Right atrium auricular region (tissue), 2 donors: ENCODE measurements around the gene TDP1. TPM values are rescaled to one million over a fixed set of nuclear protein-coding genes. Genes with fewer than 3 reads are reported as not detected.

Source experiments
- DNase-seq: peaks from one replicate; pipeline ENCODE4 v3.0.0-alpha.2; 2019; ENCODE audit warnings: low spot score
- H3K27ac ChIP-seq, 2 donors: fragments of 200-600 bp; sonication (generic); 1 replicate in 1 of 2; 2 replicates in 1 of 2; pipeline ENCODE4 v1.5.1; 2016 to 2019
- H3K27me3 ChIP-seq, 2 donors: fragments of 200-600 bp; sonication (generic); one replicate each; pipeline versions ENCODE4 v1.5.1 to v1.6.0; 2017 to 2019
- H3K36me3 ChIP-seq: fragments of 200-600 bp; sonication (generic); one replicate; pipeline ENCODE4 v1.5.1; 2016
- H3K4me1 ChIP-seq, 2 donors: fragments of 200-600 bp; sonication (generic); one replicate each; pipeline versions ENCODE4 v1.5.1 to v1.6.0; 2017 to 2019
- H3K4me3 ChIP-seq, 2 donors: fragments of 200-600 bp; sonication (generic); 1 replicate in 1 of 2; 2 replicates in 1 of 2; pipeline ENCODE4 v1.5.1; 2017 to 2019; ENCODE audit warnings: mild to moderate bottlenecking in 1 of 2, moderate library complexity in 1 of 2
- H3K9me3 ChIP-seq, 2 donors: fragments of 200-600 bp; sonication (generic); one replicate each; pipeline ENCODE4 v1.5.1; 2019
- CTCF ChIP-seq, 2 donors: fragments of 200-600 bp; sonication (generic); IDR thresholded peaks; one replicate each; pipeline ENCODE4 v1.5.1; 2019; ENCODE audit warnings: antibody characterized with exemption in 2 of 2
- total RNA-seq, 2 donors: library from RNA; depleted of rRNA; stranded (reverse); fragments of >200 nt; gene quantifications; one replicate each; pipeline ENCODE4 v1.1.0, GENCODE V29; 2016

The TDP1 gene
- total RNA-seq, 2 donors from 2014 or later = 1.6 to 2.8 TPM

- H3K9me3 ChIP-seq = no peaks in the 10 kb centered on the region
- H3K27ac ChIP-seq = no peak overlapping the region
- H3K4me3 ChIP-seq = no peak overlapping the region
- no peaks in the 10 kb centered on the region for H3K27me3 ChIP-seq
- TF ChIP-seq CTCF (IDR thresholded peaks at IDR 0.05) = no peak
- no peak for DNase-seq
- H3K36me3 ChIP-seq = peaks cover 35% of the 10 kb centered on the region
- no peaks in the 10 kb centered on the region for H3K4me1 ChIP-seq
Observed at GRCh38 chr14:89990623-89991275, 35.0 kb downstream of the TDP1 start.

GRCh38 chr14:89992273-89992672 is 36.5 kb downstream of the TDP1 start:
- H3K36me3 ChIP-seq = peaks cover 24% of the 10 kb centered on the region
- no peaks in the 10 kb centered on the region for H3K4me1 ChIP-seq
- no peak overlapping the region for H3K4me3 ChIP-seq
- no peak overlapping the region for H3K27ac ChIP-seq
- TF ChIP-seq CTCF (IDR thresholded peaks at IDR 0.05) = no peak
- DNase-seq = no peak
- no peaks in the 10 kb centered on the region for H3K9me3 ChIP-seq
- no peaks in the 10 kb centered on the region for H3K27me3 ChIP-seq

- DNase-seq = no peak
- Histone ChIP-seq H3K4me1 (no peaks in the 10 kb centered on the region), H3K9me3 (no peaks in the 10 kb centered on the region), H3K27me3 (no peaks in the 10 kb centered on the region), H3K4me3 (no peak overlapping the region), H3K27ac (no peak overlapping the region), H3K36me3 (peaks cover 24% of the 10 kb centered on the region)
- TF ChIP-seq CTCF (IDR thresholded peaks at IDR 0.05) = no peak
Observed at GRCh38 chr14:89996963-89997362, 41.2 kb downstream of the TDP1 start.

DNA sequence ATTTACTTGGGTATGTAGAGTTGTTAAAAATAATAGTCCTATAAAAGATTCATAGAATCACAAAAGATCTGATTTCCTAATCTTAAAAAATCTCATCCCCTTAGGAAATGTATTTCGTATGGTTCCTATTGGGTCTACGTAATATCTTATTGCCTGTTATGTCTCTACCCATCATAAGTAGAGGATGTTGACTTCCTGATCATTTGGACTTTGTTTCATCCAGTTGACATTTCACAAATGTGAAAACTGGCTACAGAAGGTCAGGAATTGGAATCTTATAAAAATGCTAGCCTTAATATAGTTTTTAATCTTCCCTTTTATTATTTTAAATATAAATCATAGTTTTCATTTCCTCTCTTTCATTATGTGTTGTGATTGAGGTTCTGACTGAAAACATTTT is 45.2 kb downstream of the TDP1 start:
- Histone ChIP-seq H3K4me3 (no peak overlapping the region), H3K4me1 (no peaks in the 10 kb centered on the region), H3K9me3 (no peaks in the 10 kb centered on the region), H3K27me3 (no peaks in the 10 kb centered on the region), H3K36me3 (no peaks in the 10 kb centered on the region), H3K27ac (no peak overlapping the region)
- DNase-seq = no peak
- TF ChIP-seq CTCF (IDR thresholded peaks at IDR 0.05) = no peak

DNA sequence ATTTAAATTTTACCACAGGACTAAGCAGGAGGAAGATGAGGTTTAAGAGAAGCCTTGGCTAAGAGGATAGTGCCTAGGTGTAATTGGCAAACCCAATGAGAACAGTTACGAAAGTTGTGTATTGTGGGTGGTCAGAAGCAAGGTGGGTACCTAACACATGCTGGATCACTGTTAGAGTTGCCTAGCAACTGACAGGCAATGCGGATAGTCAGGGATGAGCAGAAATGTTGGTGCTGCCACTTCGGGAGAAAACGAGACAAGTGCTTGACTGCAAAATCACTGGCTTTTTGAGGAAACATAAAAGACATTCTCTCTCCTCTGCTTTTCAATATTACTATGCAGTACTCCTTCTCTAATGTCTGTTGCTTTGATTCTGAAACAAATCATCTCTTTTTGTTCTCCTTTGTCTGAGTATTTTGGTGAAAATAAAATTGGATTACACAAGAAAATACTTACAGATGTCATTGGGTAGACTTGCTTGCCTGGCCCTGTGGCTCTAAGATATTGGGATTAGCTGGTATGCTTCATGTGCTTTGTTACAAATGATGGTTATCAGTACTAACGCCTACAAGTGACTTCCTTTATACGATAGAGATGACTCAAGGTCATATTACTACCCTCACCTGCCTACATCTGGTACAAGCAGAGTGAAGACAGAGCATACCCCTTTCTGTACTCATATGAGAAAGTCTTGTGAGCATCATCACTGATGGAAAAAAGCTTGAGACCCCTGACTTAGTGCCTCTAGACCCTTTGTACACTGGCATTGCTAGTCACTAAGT is 48.0 kb downstream of the TDP1 start:
- no peak for TF ChIP-seq CTCF (IDR thresholded peaks at IDR 0.05)

More for the DNA sequence above, 48.0 kb downstream of the TDP1 start:
- no peaks in the 10 kb centered on the region for H3K4me1 ChIP-seq
- H3K27ac ChIP-seq = no peak overlapping the region
- no peak overlapping the region for H3K4me3 ChIP-seq
- no peak for DNase-seq
- H3K36me3 ChIP-seq = no peaks in the 10 kb centered on the region
- H3K27me3 ChIP-seq = no peaks in the 10 kb centered on the region
- H3K9me3 ChIP-seq = no peaks in the 10 kb centered on the region
